ENCODE data around the gene KRT14.
"Not testable (repeated sequence)": the region's sequence is repeated elsewhere in the genome, so short reads cannot be mapped to it uniquely, and the experiment has no call there.

DNA sequence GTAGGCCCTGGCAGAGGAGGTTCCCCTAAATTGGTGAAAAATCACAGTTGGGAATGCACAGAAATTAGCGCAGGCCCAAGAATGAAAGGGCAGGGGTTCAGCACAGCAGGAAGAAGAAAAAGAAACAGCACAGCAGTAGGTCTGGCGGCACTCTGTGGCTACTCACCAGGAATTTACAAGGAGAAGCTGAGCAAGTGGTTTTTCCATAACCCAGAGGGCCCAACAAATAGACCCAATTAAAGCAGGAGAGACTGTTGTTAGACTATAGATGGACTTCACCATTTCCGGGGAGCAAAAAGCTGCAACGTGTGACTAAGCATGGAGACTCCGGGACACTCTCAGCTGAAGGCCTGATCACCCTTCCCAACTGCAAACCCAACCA is 40.2 kb upstream of the KRT14 start:
- not testable (repeated sequence) for TF ChIP-seq CTCF (conservative IDR thresholded peaks at IDR 0.05; ENCODE audit: low read depth in 2 of 2); EZH2phosphoT487 (IDR thresholded peaks at IDR 0.05; ENCODE audit: unreplicated experiment); POLR2AphosphoS5 (IDR thresholded peaks at IDR 0.05; ENCODE audit: low read depth); CREB1 (CRISPR knock-in tag; IDR thresholded peaks at IDR 0.05; ENCODE audit: low read depth); EZH2 (IDR thresholded peaks at IDR 0.05; ENCODE audit: low read depth, unreplicated experiment); ETS1 (IDR thresholded peaks at IDR 0.05); REST (IDR thresholded peaks at IDR 0.05; ENCODE audit: unreplicated experiment); NANOG (IDR thresholded peaks at IDR 0.05; ENCODE audit: borderline replicate concordance); ZNF462 (CRISPR knock-in tag; IDR thresholded peaks at IDR 0.05); STAT1 (IDR thresholded peaks at IDR 0.05; ENCODE audit: unreplicated experiment); ZNF331 (CRISPR knock-in tag; IDR thresholded peaks at IDR 0.05; ENCODE audit: low read depth); JUNB (IDR thresholded peaks at IDR 0.05; ENCODE audit: unreplicated experiment)
